ENCODE data around the gene GRIK5.
"Not testable (repeated sequence)": the region's sequence is repeated elsewhere in the genome, so short reads cannot be mapped to it uniquely, and the experiment has no call there.

Gene GRIK5

GRCh38 chr19:42069619-42070351 is at the start of gene GRIK5:
Gene GRIK5, minus strand, starts transcription at chr19:42070206. Its CDS starts 4,436 bp downstream, at chr19:42065770.
- no peak for FAIRE-seq

- no peak for FAIRE-seq
Observed at GRCh38 chr19:42117076-42117475, 47.1 kb upstream of the GRIK5 start.

- FAIRE-seq, result no peak
Observed at GRCh38 chr19:42116308-42117075, 46.5 kb upstream of the GRIK5 start.

GRCh38 chr19:42115705-42116104 is 45.7 kb upstream of the GRIK5 start:
- no peak for FAIRE-seq

- no peak for FAIRE-seq
Observed at GRCh38 chr19:42115219-42115618, 45.2 kb upstream of the GRIK5 start.

GRCh38 chr19:42114412-42114811 is 44.4 kb upstream of the GRIK5 start:
- no peak for FAIRE-seq

GRCh38 chr19:42113641-42114348 is 43.8 kb upstream of the GRIK5 start:
- peak; percentile 99 for FAIRE-seq

- FAIRE-seq, result no peak
Observed at GRCh38 chr19:42111811-42112210, 41.8 kb upstream of the GRIK5 start.

- no peak for FAIRE-seq
Observed at GRCh38 chr19:42111384-42111783, 41.4 kb upstream of the GRIK5 start.

- no peak for FAIRE-seq
Observed at GRCh38 chr19:42110658-42111057, 40.7 kb upstream of the GRIK5 start.

- FAIRE-seq, result no peak
Observed at GRCh38 chr19:42109896-42110295, 39.9 kb upstream of the GRIK5 start.

GRCh38 chr19:42108527-42109389 is 38.8 kb upstream of the GRIK5 start:
- peak; percentile 97 for FAIRE-seq

GRCh38 chr19:42105368-42105767 is 35.4 kb upstream of the GRIK5 start:
- FAIRE-seq, result no peak

- no peak for FAIRE-seq
Observed at GRCh38 chr19:42102877-42103276, 32.9 kb upstream of the GRIK5 start.

GRCh38 chr19:42100241-42100640 is 30.2 kb upstream of the GRIK5 start:
- FAIRE-seq, result not testable (repeated sequence)

- no peak for FAIRE-seq
Observed at GRCh38 chr19:42099336-42099925, 29.4 kb upstream of the GRIK5 start.

GRCh38 chr19:42098781-42099180 is 28.8 kb upstream of the GRIK5 start:
- FAIRE-seq, result no peak

- no peak for FAIRE-seq
Observed at GRCh38 chr19:42097461-42097860, 27.5 kb upstream of the GRIK5 start.

- FAIRE-seq, result no peak
Observed at GRCh38 chr19:42096255-42096837, 26.3 kb upstream of the GRIK5 start.

GRCh38 chr19:42095814-42096230 is 25.8 kb upstream of the GRIK5 start:
- FAIRE-seq, result no peak

GRCh38 chr19:42095142-42095813 is 25.3 kb upstream of the GRIK5 start:
- no peak for FAIRE-seq
